WTC11 (cell line): Measurements from ENCODE around the gene DHX40. TPM values are rescaled to one million over a fixed set of nuclear protein-coding genes. Genes with fewer than 3 reads are reported as not detected.

ENCODE experiments used
- ATAC-seq: fragments of 200-7000 bp; cut with Tn5 transposase; 2 replicates; pipeline ENCODE4 v1.10.0; 2021; ENCODE audit warnings: mild to moderate bottlenecking, moderate library complexity
- CTCF ChIA-PET: fragments of 300-600 bp; sonication (Branson Sonifier 250); formaldehyde crosslinking; loops from one replicate; lab custom pipeline; 2021; ENCODE audit warnings: antibody characterized with exemption; lab: Charles Lee
- POLR2A ChIA-PET: fragments of 350-600 bp; sonication (Branson Sonifier 250); formaldehyde crosslinking; loops from one replicate; lab custom pipeline; 2021; ENCODE audit warnings: antibody characterized with exemption; lab: Charles Lee
- DNase-seq: peaks from one replicate; pipeline ENCODE4 v3.0.0; 2021; ENCODE audit warnings: low spot score
- H3K27ac Mint-ChIP-seq: 2 replicates; pipeline ENCODE4 v1.8.0; 2021; ENCODE audit warnings: mixed read lengths
- H3K27me3 Mint-ChIP-seq: 2 replicates; pipeline ENCODE4 v1.8.0; 2021; ENCODE audit warnings: low read depth, mild to moderate bottlenecking, moderate library complexity, mixed read lengths
- H3K36me3 Mint-ChIP-seq: 2 replicates; pipeline ENCODE4 v1.8.0; 2021; ENCODE audit warnings: mixed read lengths
- H3K4me1 Mint-ChIP-seq: 2 replicates; pipeline ENCODE4 v1.8.0; 2022; ENCODE audit warnings: mixed read lengths
- H3K4me3 Mint-ChIP-seq: 2 replicates; pipeline ENCODE4 v1.8.0; 2021; ENCODE audit warnings: mild to moderate bottlenecking, moderate library complexity, mixed read lengths
- H3K9me3 Mint-ChIP-seq: 2 replicates; pipeline ENCODE4 v1.8.0; 2021; ENCODE audit warnings: mixed read lengths
- CBFB ChIP-seq: sonication (generic); formaldehyde crosslinking; IDR thresholded peaks from 2 replicates; pipeline ENCODE4 v1.8.1; 2022; ENCODE audit warnings: mild to moderate bottlenecking, low read depth, missing genetic modification reagents
- CDX4 ChIP-seq: fragments of 250-450 bp; sonication (Bioruptor Pico); IDR thresholded peaks from 2 replicates; pipeline ENCODE4 v1.9.0; 2021; ENCODE audit warnings: moderate library complexity, mild to moderate bottlenecking, inconsistent platforms, borderline replicate concordance
- E2F1 ChIP-seq: sonication (generic); formaldehyde crosslinking; IDR thresholded peaks from 2 replicates; pipeline ENCODE4 v1.8.0; 2022; ENCODE audit warnings: mild to moderate bottlenecking, missing genetic modification reagents
- FOXP1 ChIP-seq: sonication (generic); formaldehyde crosslinking; IDR thresholded peaks from 2 replicates; pipeline ENCODE4 v1.8.0; 2022; ENCODE audit warnings: missing genetic modification reagents, mild to moderate bottlenecking, moderate library complexity, borderline replicate concordance
- FOXP4 ChIP-seq: sonication (generic); formaldehyde crosslinking; IDR thresholded peaks from 2 replicates; pipeline ENCODE4 v1.8.0; 2022; ENCODE audit warnings: mild to moderate bottlenecking, missing genetic modification reagents
- NFATC4 ChIP-seq: fragments of 250-450 bp; sonication (Bioruptor Pico); IDR thresholded peaks from 2 replicates; pipeline ENCODE4 v1.9.0; 2021; ENCODE audit warnings: mild to moderate bottlenecking
- NFE2L1 ChIP-seq: sonication (generic); formaldehyde crosslinking; IDR thresholded peaks from 2 replicates; pipeline ENCODE4 v1.8.1; 2023; ENCODE audit warnings: missing genetic modification reagents
- NR3C1 ChIP-seq: sonication (generic); formaldehyde crosslinking; conservative IDR thresholded peaks from 2 replicates; pipeline ENCODE4 v1.8.1; 2023; ENCODE audit warnings: low read depth, mild to moderate bottlenecking, missing genetic modification reagents
- OVOL2 ChIP-seq: fragments of 250-450 bp; sonication (Bioruptor Pico); IDR thresholded peaks from 2 replicates; pipeline ENCODE4 v1.9.0; 2021; ENCODE audit warnings: mild to moderate bottlenecking, borderline replicate concordance
- RELA ChIP-seq: sonication (generic); formaldehyde crosslinking; IDR thresholded peaks from 2 replicates; pipeline ENCODE4 v1.8.1; 2022; ENCODE audit warnings: missing genetic modification reagents, mild to moderate bottlenecking, borderline replicate concordance
- RORB ChIP-seq: fragments of 250-450 bp; sonication (Bioruptor Pico); IDR thresholded peaks from 2 replicates; pipeline ENCODE4 v1.9.0; 2021; ENCODE audit warnings: mild to moderate bottlenecking
- SMAD3 ChIP-seq: sonication (generic); formaldehyde crosslinking; IDR thresholded peaks from 2 replicates; pipeline ENCODE4 v1.8.0; 2022; ENCODE audit warnings: missing genetic modification reagents, mild to moderate bottlenecking, borderline replicate concordance
- SOX15 ChIP-seq: fragments of 250-450 bp; sonication (Bioruptor Pico); IDR thresholded peaks from 2 replicates; pipeline ENCODE4 v1.9.0; 2021; ENCODE audit warnings: mild to moderate bottlenecking
- ZNF232 ChIP-seq: sonication (generic); formaldehyde crosslinking; IDR thresholded peaks from 2 replicates; pipeline ENCODE4 v1.8.0; 2022; ENCODE audit warnings: mild to moderate bottlenecking, missing genetic modification reagents
- ZNF423 ChIP-seq: fragments of 250-450 bp; sonication (Bioruptor Pico); IDR thresholded peaks from 2 replicates; pipeline ENCODE4 v2.1.2; 2022; ENCODE audit warnings: mild to moderate bottlenecking, moderate library complexity
- total RNA-seq: library from RNA; stranded (reverse); gene quantifications from 3 replicates; pipeline ENCODE4 v1.2.3, GENCODE V29; 2021
- TF ChIP-seq, protein P1 (sequence below): fragments of 250-450 bp; sonication (Bioruptor Pico); IDR thresholded peaks from 2 replicates; pipeline ENCODE4 v1.8.0; 2021; ENCODE audit warnings: mild to moderate bottlenecking
- TF ChIP-seq, protein P2 (sequence below): sonication (generic); formaldehyde crosslinking; IDR thresholded peaks from 2 replicates; pipeline ENCODE4 v1.8.1; 2022; ENCODE audit warnings: low read depth, missing genetic modification reagents, borderline replicate concordance
- TF ChIP-seq, protein P3 (sequence below): fragments of 250-450 bp; sonication (Bioruptor Pico); conservative IDR thresholded peaks from 2 replicates; pipeline ENCODE4 v1.9.0; 2021; ENCODE audit warnings: mild to moderate bottlenecking
- TF ChIP-seq, protein P4 (sequence below): sonication (generic); formaldehyde crosslinking; conservative IDR thresholded peaks from 2 replicates; pipeline ENCODE4 v1.8.1; 2023; ENCODE audit warnings: mild to moderate bottlenecking, low read depth, missing genetic modification reagents, moderate library complexity

Gene DHX40
- total RNA-seq, 1 experiment from 2014 or later, result 26.9 TPM

- Mint-ChIP-seq H3K9me3 (peaks cover 7% of the 10 kb centered on the region), H3K4me1 (no peaks in the 10 kb centered on the region), H3K27me3 (no peaks in the 10 kb centered on the region), H3K36me3 (peaks cover 84% of the 10 kb centered on the region), H3K27ac (no peak overlapping the region), H3K4me3 (no peak overlapping the region)
- ChIA-PET CTCF (no interaction called here), POLR2A (no interaction called here)
- DNase-seq (no peak), ATAC-seq (no peak)
- TF ChIP-seq NFATC4 (no peak), NR3C1 (no peak), SMAD3 (CRISPR knock-in tag) (no peak), ZNF232 (no peak), E2F1 (no peak), RORB (CRISPR knock-in tag) (no peak), ZNF423 (CRISPR knock-in tag) (no peak), CBFB (no peak), SOX15 (CRISPR knock-in tag) (no peak), RELA (no peak), FOXP4 (CRISPR knock-in tag) (no peak), OVOL2 (CRISPR knock-in tag) (no peak), NFE2L1 (no peak), FOXP1 (CRISPR knock-in tag) (no peak), CDX4 (CRISPR knock-in tag) (no peak)
- TF ChIP-seq, protein P1, sequence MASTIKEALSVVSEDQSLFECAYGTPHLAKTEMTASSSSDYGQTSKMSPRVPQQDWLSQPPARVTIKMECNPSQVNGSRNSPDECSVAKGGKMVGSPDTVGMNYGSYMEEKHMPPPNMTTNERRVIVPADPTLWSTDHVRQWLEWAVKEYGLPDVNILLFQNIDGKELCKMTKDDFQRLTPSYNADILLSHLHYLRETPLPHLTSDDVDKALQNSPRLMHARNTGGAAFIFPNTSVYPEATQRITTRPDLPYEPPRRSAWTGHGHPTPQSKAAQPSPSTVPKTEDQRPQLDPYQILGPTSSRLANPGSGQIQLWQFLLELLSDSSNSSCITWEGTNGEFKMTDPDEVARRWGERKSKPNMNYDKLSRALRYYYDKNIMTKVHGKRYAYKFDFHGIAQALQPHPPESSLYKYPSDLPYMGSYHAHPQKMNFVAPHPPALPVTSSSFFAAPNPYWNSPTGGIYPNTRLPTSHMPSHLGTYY (CRISPR knock-in tag), result no peak
- TF ChIP-seq, protein P2, sequence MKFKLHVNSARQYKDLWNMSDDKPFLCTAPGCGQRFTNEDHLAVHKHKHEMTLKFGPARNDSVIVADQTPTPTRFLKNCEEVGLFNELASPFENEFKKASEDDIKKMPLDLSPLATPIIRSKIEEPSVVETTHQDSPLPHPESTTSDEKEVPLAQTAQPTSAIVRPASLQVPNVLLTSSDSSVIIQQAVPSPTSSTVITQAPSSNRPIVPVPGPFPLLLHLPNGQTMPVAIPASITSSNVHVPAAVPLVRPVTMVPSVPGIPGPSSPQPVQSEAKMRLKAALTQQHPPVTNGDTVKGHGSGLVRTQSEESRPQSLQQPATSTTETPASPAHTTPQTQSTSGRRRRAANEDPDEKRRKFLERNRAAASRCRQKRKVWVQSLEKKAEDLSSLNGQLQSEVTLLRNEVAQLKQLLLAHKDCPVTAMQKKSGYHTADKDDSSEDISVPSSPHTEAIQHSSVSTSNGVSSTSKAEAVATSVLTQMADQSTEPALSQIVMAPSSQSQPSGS (CRISPR knock-in tag), result no peak
- TF ChIP-seq, protein P3, sequence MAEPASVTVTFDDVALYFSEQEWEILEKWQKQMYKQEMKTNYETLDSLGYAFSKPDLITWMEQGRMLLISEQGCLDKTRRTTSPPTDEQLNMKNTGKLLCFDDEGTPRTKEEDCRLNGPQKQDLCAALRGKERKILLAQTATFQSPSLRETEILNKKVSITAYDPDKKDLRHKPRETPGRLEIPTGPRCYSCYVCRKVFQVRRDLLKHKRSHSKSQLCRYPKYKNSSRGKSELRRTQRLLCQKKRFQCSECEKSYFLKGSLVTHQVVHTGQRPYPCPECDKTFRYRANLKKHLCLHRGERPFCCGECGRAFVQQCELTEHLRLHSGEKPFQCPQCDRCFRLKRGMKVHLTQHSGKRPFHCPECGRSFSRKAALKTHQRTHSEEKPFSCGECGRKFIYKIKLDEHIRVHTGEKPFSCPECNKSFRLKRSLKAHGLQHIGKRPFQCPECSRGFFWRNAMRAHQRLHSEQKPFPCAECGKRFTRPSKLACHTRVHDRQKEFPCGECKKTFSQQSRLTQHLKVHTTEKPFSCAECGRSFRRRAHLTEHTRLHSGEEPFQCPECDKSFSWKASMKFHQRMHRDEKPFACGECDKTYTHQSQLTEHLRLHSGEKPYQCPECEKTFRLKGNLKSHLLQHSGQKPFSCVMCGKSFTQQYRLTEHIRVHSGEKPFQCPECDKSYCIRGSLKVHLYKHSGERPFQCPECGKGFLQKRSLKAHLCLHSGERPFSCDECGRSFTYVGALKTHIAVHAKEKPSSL (CRISPR knock-in tag), result no peak
- TF ChIP-seq, protein P4, sequence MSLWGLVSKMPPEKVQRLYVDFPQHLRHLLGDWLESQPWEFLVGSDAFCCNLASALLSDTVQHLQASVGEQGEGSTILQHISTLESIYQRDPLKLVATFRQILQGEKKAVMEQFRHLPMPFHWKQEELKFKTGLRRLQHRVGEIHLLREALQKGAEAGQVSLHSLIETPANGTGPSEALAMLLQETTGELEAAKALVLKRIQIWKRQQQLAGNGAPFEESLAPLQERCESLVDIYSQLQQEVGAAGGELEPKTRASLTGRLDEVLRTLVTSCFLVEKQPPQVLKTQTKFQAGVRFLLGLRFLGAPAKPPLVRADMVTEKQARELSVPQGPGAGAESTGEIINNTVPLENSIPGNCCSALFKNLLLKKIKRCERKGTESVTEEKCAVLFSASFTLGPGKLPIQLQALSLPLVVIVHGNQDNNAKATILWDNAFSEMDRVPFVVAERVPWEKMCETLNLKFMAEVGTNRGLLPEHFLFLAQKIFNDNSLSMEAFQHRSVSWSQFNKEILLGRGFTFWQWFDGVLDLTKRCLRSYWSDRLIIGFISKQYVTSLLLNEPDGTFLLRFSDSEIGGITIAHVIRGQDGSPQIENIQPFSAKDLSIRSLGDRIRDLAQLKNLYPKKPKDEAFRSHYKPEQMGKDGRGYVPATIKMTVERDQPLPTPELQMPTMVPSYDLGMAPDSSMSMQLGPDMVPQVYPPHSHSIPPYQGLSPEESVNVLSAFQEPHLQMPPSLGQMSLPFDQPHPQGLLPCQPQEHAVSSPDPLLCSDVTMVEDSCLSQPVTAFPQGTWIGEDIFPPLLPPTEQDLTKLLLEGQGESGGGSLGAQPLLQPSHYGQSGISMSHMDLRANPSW (CRISPR knock-in tag), result no peak
Observed at GRCh38 chr17:59651346-59651745, 85.9 kb downstream of the DHX40 start.
